Esophagus squamous epithelium (tissue), 5 donors: Measurements from ENCODE around the gene RAD51D. TPM values are rescaled to one million over a fixed set of nuclear protein-coding genes. Genes with fewer than 3 reads are reported as not detected.

Source experiments
- DNase-seq: peaks from one replicate; lab custom pipeline; 2025; lab: John Stamatoyannopoulos, UW
- H3K27ac ChIP-seq, 4 donors: fragments of 200-600 bp; sonication (generic); one replicate each; pipeline ENCODE4 v1.5.1; 2016 to 2019; ENCODE audit warnings: mild to moderate bottlenecking in 1 of 4
- H3K27me3 ChIP-seq, 4 donors: fragments of 200-600 bp; sonication (generic); 1 replicate in 3 of 4; 2 replicates in 1 of 4; pipeline versions ENCODE4 v1.5.1 to v1.6.0; 2017 to 2021; ENCODE audit warnings: antibody characterized with exemption in 1 of 4
- H3K36me3 ChIP-seq, 3 donors: fragments of 200-600 bp; sonication (generic); one replicate each; pipeline ENCODE4 v1.5.1; 2016 to 2019
- H3K4me1 ChIP-seq, 3 donors: fragments of 200-600 bp; sonication (generic); one replicate each; pipeline ENCODE4 v1.5.1; 2017 to 2019
- H3K4me3 ChIP-seq, 4 donors: fragments of 200-600 bp; sonication (generic); 1 replicate in 3 of 4; 2 replicates in 1 of 4; pipeline ENCODE4 v1.5.1; 2016 to 2019; ENCODE audit warnings: mild to moderate bottlenecking in 2 of 4, moderate library complexity in 1 of 4
- H3K9me3 ChIP-seq, 3 donors: fragments of 200-600 bp; sonication (generic); one replicate each; pipeline ENCODE4 v1.5.1; 2016 to 2019
- POLR2A ChIP-seq, 4 donors: fragments of 450-650 bp; IDR thresholded peaks; one replicate each; pipeline ENCODE4 v1.6.1; 2017; ENCODE audit warnings: antibody characterized with exemption in 4 of 4, mild to moderate bottlenecking in 4 of 4, moderate library complexity in 3 of 4
- WGBS, 2 donors: methylation state at CpG; one replicate each; pipeline ENCODE4 v1.1.5; 2018; 5-methylcytosine and 5-hydroxymethylcytosine counted together
- intact Hi-C: fragments of 100-400 bp; cut with DNase I; formaldehyde crosslinking; loops from one replicate; pipeline ENCODE4 v1.15.0; 2022
- total RNA-seq, 4 donors: library from RNA; depleted of rRNA; stranded (reverse); fragments of >200 nt; gene quantifications; one replicate each; pipeline ENCODE4 v1.1.0, GENCODE V29; 2016
- TF ChIP-seq, protein P1 (sequence below), 6 experiments: fragments of 450-650 bp in 4 of 6; fragments of 200-600 bp in 2 of 6; sonication (generic) in 2 of 6; IDR thresholded peaks; one replicate each; pipeline ENCODE4 v1.5.1; 2016 to 2019; ENCODE audit warnings: antibody characterized with exemption in 6 of 6, mild to moderate bottlenecking in 4 of 6, moderate library complexity in 4 of 6
- donor health status: DM: yes; HTN: yes; CAD: no.

RAD51D gene
- total RNA-seq, 4 donors from 2014 or later, result 2.4 to 7.1 (median 6.0) TPM

DNA sequence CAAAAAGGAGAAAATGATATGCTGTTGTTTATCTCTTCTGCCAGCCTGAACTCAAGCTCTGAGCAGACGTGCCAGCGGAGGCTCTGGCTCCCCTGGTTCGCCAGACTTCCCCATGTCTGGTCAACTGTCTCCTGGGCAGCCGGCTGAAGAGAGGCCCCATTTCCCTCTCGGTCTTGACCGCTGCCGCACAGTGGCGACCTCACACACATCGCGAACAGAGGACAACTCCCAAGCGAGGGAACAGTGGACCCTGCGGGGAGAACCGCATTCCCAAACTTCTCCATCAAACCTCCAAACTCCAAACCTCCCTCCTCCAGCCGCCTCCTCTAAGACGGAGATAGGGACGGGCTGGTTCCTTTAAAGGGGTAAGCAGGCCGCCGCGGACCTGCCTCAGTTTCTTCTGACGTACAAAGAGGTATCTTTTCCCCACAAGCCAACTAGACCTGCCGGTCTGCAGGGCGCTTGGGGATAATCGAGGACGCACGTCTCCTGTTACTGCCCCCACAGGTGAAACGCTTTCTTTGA is 31.2 kb downstream of the RAD51D start:
- peak overlapping the region; percentile 91 to 97 (median 95) for H3K27ac ChIP-seq
- WGBS, 2 donors, result 0 to 3% methylated on average over 5 to 13 of the region's 26 CpGs
- H3K36me3 ChIP-seq, result no peaks in the 10 kb centered on the region
- DNase-seq, result no peak
- H3K9me3 ChIP-seq, result no peaks in the 10 kb centered on the region
- H3K4me3 ChIP-seq, result peak overlapping the region; percentile 67 to 87 (median 78)
- intact Hi-C loops, result loop anchor here (5.0 kb wide), 1 partner anchor 106 kb away; the partner anchor contains the start of gene LIG3
- peaks cover 11 to 58% (median 19%) of the 10 kb centered on the region in 3 donors for H3K4me1 ChIP-seq
- H3K27me3 ChIP-seq, result no peaks in the 10 kb centered on the region
- TF ChIP-seq, protein P1, sequence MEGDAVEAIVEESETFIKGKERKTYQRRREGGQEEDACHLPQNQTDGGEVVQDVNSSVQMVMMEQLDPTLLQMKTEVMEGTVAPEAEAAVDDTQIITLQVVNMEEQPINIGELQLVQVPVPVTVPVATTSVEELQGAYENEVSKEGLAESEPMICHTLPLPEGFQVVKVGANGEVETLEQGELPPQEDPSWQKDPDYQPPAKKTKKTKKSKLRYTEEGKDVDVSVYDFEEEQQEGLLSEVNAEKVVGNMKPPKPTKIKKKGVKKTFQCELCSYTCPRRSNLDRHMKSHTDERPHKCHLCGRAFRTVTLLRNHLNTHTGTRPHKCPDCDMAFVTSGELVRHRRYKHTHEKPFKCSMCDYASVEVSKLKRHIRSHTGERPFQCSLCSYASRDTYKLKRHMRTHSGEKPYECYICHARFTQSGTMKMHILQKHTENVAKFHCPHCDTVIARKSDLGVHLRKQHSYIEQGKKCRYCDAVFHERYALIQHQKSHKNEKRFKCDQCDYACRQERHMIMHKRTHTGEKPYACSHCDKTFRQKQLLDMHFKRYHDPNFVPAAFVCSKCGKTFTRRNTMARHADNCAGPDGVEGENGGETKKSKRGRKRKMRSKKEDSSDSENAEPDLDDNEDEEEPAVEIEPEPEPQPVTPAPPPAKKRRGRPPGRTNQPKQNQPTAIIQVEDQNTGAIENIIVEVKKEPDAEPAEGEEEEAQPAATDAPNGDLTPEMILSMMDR (IDR thresholded peaks at IDR 0.05), result peak in 1 of 6 experiments; percentile 6
- no peak for TF ChIP-seq POLR2A (IDR thresholded peaks at IDR 0.05)

DNA sequence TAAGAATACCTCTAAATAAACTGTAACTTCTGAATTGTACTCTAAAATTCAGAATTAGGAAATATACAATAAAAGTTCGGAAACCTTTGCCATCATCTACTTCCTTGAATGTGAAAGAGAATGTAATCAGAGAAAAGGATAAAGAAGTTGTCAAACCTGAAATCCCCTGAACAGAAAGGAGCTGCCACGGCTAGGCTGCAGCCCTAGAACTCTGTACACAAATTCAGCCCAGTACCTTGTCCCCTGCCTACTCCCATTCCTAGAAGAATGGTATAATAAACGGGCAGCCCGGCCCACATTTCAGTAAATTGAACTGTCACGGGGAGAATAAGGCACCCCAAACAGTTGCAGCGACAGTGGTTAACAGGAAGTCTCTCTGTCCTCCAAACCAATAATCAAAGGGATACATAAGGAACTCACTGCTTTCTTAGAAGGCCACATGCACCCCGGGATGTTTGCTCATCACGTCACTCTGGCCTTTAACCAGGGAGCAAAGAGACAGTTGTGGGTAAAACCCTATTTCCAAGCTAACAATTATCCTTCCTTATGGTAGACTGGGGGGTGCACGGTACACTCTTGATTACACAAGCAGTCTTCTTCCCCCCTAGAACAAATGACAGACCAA is 31.8 kb downstream of the RAD51D start:
- Histone ChIP-seq H3K9me3 (no peaks in the 10 kb centered on the region), H3K4me1 (peaks cover 11 to 64% (median 19%) of the 10 kb centered on the region in 3 donors), H3K4me3 (peak overlapping the region; percentile 67 to 87 (median 78)), H3K36me3 (no peaks in the 10 kb centered on the region), H3K27ac (peak overlapping the region; percentile 91 to 97 (median 95)), H3K27me3 (no peaks in the 10 kb centered on the region)
- DNase-seq, result no peak
- peak in 1 of 4 donors; percentile 20 for TF ChIP-seq POLR2A (IDR thresholded peaks at IDR 0.05)
- TF ChIP-seq, protein P1 (IDR thresholded peaks at IDR 0.05), result no peak
- intact Hi-C loops, result loop anchor here (5.0 kb wide), 1 partner anchor 106 kb away; the partner anchor contains the start of gene LIG3
- WGBS, 2 donors, result 8 to 16% methylated on average over 6 to 9 of the region's 9 CpGs

DNA sequence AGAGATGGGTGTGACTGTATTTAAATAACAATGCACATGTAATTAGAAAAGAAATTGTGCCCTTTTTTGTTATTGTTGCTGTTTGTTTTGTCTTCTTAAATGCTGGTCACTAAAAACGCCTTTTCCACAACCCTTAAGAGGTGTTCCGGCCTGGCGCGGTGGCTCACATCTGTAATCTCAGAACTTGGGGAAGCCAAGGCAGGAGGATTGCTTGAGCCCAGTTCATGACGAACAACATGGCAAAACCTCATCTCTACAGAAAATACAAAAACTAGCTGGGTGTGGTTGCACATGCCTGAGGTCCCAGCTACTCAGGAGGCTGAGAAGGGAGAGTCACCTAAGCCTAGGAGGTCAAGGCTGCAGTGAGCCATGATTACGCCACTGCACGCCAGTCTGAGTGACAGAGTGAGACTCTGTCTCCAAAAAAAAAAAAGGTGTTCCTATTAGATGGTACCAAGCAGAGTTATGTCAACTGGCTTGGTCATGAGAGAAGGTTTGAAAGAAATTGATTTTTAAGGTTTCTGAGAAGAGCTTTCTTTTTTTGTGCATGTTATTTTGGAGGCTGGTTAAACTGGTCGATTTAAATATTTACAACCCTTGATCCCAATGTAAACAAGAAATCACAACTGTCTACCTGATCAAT is 32.6 kb downstream of the RAD51D start:
- intact Hi-C loops, result loop anchor here (5.0 kb wide), 1 partner anchor 105 kb away; the partner anchor contains the start of gene LIG3
- H3K27me3 ChIP-seq, result no peaks in the 10 kb centered on the region
- TF ChIP-seq POLR2A (IDR thresholded peaks at IDR 0.05), result no peak
- TF ChIP-seq, protein P1 (IDR thresholded peaks at IDR 0.05), result no peak
- H3K36me3 ChIP-seq, result no peaks in the 10 kb centered on the region
- peaks cover 14 to 72% (median 25%) of the 10 kb centered on the region in 3 donors for H3K4me1 ChIP-seq
- DNase-seq, result no peak
- 67 to 80% methylated on average over 6 to 8 of the region's 8 CpGs for WGBS, 2 donors
- no peaks in the 10 kb centered on the region for H3K9me3 ChIP-seq
- peak overlapping the region; percentile 91 to 97 (median 95) for H3K27ac ChIP-seq
- peak overlapping the region; percentile 67 to 87 (median 78) for H3K4me3 ChIP-seq

DNA sequence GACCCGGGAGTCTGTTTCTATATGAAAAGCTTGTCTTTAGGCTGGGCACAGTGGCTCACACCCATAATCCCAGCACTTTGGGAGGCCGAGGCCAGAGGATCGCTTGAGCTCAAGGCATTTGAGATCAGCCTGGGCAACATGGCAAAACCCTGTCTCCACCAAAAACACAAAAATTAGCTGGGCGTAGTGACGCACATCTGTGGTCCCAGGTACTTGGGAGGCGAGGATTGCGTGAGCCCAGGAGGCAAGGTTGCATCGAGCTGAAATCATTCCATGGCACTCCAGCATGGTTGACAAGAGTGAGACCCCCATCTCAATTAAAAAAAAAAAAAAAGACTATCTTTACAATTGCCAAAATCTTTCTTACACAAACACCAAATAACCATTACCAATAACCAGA is 33.5 kb downstream of the RAD51D start:
- 92 to 94% methylated on average over 8 of the region's 8 CpGs for WGBS, 2 donors
- H3K9me3 ChIP-seq, result no peaks in the 10 kb centered on the region
- DNase-seq, result no peak
- no peaks in the 10 kb centered on the region for H3K27me3 ChIP-seq
- no peaks in the 10 kb centered on the region for H3K36me3 ChIP-seq
- peaks cover 14 to 81% (median 27%) of the 10 kb centered on the region in 3 donors for H3K4me1 ChIP-seq
- no peak overlapping the region for H3K4me3 ChIP-seq
- peak overlapping the region; percentile 47 to 97 (median 95) for H3K27ac ChIP-seq
- TF ChIP-seq, protein P1 (IDR thresholded peaks at IDR 0.05), result no peak
- intact Hi-C loops, result loop anchor here (5.0 kb wide), 1 partner anchor 104 kb away; the partner anchor contains the start of gene LIG3
